HEK293T (cell line): ENCODE results near the gene OR11H6.
"Not testable (repeated sequence)": the region's sequence is repeated elsewhere in the genome, so short reads cannot be mapped to it uniquely, and the experiment has no call there.

Experiments
- CTCF ChIA-PET: fragments of 350-600 bp; formaldehyde crosslinking; extraction: SDS; loops from one replicate; lab custom pipeline; 2021; ENCODE audit warnings: antibody characterized with exemption, inconsistent platforms; lab: Yijun Ruan, JAX
- POLR2A ChIA-PET: fragments of 350-600 bp; formaldehyde crosslinking; extraction: SDS; loops from one replicate; lab custom pipeline; 2020; ENCODE audit warnings: antibody characterized with exemption, inconsistent platforms; lab: Yijun Ruan, JAX
- DNase-seq: peaks from one replicate; pipeline ENCODE4 v3.0.0; 2012; ENCODE audit warnings: mixed read lengths; ENCODE audit errors: extremely low spot score
- ARNT ChIP-seq: fragments of 450-650 bp; IDR thresholded peaks from 2 replicates; pipeline ENCODE4 v1.6.1; 2017; ENCODE audit warnings: mild to moderate bottlenecking
- BHLHE40 ChIP-seq: fragments of 450-650 bp; IDR thresholded peaks from 2 replicates; pipeline ENCODE4 v1.6.1; 2016; ENCODE audit warnings: mild to moderate bottlenecking, moderate library complexity, borderline replicate concordance
- CTBP1 ChIP-seq: fragments of 450-650 bp; IDR thresholded peaks from 2 replicates; pipeline ENCODE4 v1.6.1; 2016; ENCODE audit warnings: borderline replicate concordance
- ELF4 ChIP-seq: fragments of 450-650 bp; IDR thresholded peaks from 2 replicates; pipeline ENCODE4 v1.6.1; 2017; ENCODE audit warnings: antibody characterized with exemption
- FOXA1 ChIP-seq: fragments of 450-650 bp; IDR thresholded peaks from 2 replicates; pipeline ENCODE4 v1.6.1; 2016; ENCODE audit warnings: mild to moderate bottlenecking
- FOXK2 ChIP-seq: fragments of 450-650 bp; IDR thresholded peaks from 2 replicates; pipeline ENCODE4 v1.6.1; 2016; ENCODE audit warnings: mild to moderate bottlenecking
- FOXM1 ChIP-seq: fragments of 450-650 bp; IDR thresholded peaks from 2 replicates; pipeline ENCODE4 v1.6.1; 2017; ENCODE audit warnings: mild to moderate bottlenecking, borderline replicate concordance
- HDGF ChIP-seq: fragments of 450-650 bp; IDR thresholded peaks from 2 replicates; pipeline ENCODE4 v1.6.1; 2017; ENCODE audit warnings: antibody characterized with exemption, borderline replicate concordance
- L3MBTL2 ChIP-seq: fragments of 450-650 bp; conservative IDR thresholded peaks from 2 replicates; pipeline ENCODE4 v1.6.1; 2016; ENCODE audit warnings: mild to moderate bottlenecking
- LEF1 ChIP-seq: fragments of 450-650 bp; IDR thresholded peaks from 2 replicates; pipeline ENCODE4 v1.6.1; 2017; ENCODE audit warnings: mild to moderate bottlenecking, borderline replicate concordance
- NFRKB ChIP-seq: fragments of 450-650 bp; IDR thresholded peaks from 2 replicates; pipeline ENCODE4 v1.6.1; 2016; ENCODE audit warnings: mild to moderate bottlenecking, moderate library complexity
- SP1 ChIP-seq: fragments of 450-650 bp; IDR thresholded peaks from 2 replicates; pipeline ENCODE4 v1.6.1; 2017
- SUZ12 ChIP-seq: fragments of 450-650 bp; IDR thresholded peaks from 2 replicates; pipeline ENCODE4 v1.6.1; 2016; ENCODE audit warnings: mild to moderate bottlenecking
- TARDBP ChIP-seq: fragments of 450-650 bp; IDR thresholded peaks from 2 replicates; pipeline ENCODE4 v1.6.1; 2016
- ZNF384 ChIP-seq: fragments of 450-650 bp; IDR thresholded peaks from 2 replicates; pipeline ENCODE4 v1.6.1; 2016
- TF ChIP-seq, protein P1 (sequence below): fragments of 450-650 bp; IDR thresholded peaks from 2 replicates; pipeline ENCODE4 v1.6.1; 2016

OR11H6 gene, protein sequence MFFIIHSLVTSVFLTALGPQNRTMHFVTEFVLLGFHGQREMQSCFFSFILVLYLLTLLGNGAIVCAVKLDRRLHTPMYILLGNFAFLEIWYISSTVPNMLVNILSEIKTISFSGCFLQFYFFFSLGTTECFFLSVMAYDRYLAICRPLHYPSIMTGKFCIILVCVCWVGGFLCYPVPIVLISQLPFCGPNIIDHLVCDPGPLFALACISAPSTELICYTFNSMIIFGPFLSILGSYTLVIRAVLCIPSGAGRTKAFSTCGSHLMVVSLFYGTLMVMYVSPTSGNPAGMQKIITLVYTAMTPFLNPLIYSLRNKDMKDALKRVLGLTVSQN

DNA sequence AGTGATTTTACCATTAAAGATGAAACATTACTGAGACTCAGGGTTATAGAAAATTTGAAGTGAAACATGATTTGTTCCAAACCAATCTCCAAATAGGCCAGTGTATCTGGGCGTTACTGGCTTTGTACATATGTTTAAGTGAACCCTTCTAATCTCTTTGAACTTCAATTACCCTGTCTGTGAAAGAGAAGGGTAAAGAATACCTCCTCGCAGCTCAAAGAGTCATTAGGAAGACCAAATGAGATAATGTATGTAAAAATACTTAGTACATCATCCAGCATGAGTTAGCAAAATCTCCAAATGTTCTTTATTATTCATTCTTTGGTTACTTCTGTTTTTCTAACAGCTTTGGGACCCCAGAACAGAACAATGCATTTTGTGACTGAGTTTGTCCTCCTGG, at the start of gene OR11H6:
Gene OR11H6, plus strand, starts transcription at position 301 of the 400 bp plus-strand sequence. Its CDS starts 0 bp downstream, at position 301.
- TF ChIP-seq LEF1: no peak
- no peak for TF ChIP-seq FOXM1
- CTCF ChIA-PET: no interaction called here
- no peak for DNase-seq
- POLR2A ChIA-PET: no interaction called here

DNA sequence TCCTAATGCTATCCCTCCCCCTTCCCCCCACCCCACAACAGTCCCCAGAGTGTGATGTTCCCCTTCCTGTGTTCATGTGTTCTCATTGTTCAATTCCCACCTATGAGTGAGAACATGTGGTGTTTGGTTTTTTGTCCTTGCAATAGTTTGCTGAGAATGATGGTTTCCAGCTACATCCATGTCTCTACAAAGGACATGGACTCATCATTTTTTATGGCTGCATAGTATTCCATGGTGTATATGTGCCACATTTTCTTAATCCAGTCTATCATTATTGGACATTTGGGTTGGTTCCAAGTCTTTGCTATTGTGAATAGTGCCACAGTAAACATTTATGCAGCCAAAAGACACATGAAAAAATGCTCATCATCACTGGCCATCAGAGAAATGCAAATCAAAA, 49.3 kb upstream of the OR11H6 start:
- POLR2A ChIA-PET, DNase-seq, CTCF ChIA-PET: not testable (repeated sequence)

DNA sequence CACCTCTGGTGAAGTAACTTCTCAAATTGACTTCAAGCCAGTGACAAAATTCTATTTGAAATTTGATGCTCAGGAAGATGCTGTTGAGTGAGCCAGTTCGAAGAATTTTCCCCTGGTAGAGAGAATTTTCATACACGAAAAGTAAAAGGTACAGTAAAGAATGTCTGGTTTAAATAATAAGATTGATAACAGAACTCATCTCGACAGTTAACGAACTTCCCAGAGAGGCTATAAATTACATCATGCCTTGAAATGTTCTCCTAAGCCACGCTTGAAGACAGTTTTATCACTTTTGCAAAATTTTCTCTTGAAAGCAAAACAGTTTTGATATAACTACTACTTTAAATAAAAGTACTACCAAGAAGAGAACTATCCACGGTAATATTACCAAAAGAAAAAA, 47.2 kb upstream of the OR11H6 start:
- POLR2A ChIA-PET: no interaction called here
- TF ChIP-seq BHLHE40: no peak
- CTCF ChIA-PET: interaction anchor here (0.6 kb wide), 1 partner anchor 199 kb away, joined by 4 read pairs; no protein-coding TSS in a partner anchor
- DNase-seq: no peak

DNA sequence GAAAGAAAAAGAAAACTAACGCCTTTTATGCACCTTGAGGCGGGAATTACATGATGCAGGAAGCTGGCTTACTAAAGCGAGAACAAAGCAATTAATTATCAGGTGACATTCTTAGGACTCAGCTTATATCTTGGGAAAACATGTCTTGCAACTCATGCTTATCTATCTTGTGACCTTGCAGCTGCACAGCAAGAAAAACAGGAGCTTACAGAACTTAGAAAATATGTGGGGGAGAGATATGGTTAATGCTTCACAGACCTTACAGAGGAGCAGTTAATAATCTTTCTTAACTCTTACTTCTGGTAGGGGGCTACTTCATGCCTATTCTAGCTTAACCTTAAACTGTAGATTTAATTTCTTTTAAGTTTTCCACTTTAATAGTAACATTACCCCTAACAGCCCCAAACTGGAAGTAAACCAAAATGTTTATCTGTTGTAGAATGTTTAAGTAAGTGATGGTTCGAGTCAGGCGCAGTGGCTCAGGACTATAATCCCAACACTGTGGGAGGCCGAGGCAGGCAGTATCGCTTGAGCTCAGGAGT, 46.0 kb upstream of the OR11H6 start:
- ChIA-PET POLR2A (no interaction called here), CTCF (no interaction called here)
- TF ChIP-seq NFRKB (no peak), FOXK2 (no peak), ARNT (no peak), LEF1 (no peak), SP1 (no peak), BHLHE40 (no peak), SUZ12 (no peak), L3MBTL2 (no peak), FOXA1 (no peak), ELF4 (no peak), TARDBP (no peak), HDGF (no peak), FOXM1 (no peak), CTBP1 (no peak), ZNF384 (no peak)
- TF ChIP-seq, protein P1, sequence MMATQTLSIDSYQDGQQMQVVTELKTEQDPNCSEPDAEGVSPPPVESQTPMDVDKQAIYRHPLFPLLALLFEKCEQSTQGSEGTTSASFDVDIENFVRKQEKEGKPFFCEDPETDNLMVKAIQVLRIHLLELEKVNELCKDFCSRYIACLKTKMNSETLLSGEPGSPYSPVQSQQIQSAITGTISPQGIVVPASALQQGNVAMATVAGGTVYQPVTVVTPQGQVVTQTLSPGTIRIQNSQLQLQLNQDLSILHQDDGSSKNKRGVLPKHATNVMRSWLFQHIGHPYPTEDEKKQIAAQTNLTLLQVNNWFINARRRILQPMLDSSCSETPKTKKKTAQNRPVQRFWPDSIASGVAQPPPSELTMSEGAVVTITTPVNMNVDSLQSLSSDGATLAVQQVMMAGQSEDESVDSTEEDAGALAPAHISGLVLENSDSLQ: no peak
- no peak for DNase-seq

DNA sequence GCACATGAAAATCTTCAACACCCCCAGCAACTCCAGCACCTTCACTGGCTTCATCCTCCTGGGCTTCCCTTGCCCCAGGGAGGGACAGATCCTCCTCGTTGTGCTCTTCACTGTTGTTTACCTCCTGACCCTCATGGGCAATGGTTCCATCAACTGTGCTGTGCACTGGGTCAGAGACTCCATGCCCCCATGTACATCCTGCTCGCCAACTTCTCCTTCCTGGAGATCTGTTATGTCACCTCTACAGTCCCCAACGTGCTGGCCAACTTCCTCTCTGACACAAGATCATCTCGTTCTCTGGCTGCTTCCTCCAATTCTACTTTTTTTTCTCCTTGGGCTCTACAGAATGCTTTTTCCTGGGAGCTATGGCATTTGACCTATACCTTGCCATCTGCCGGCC, 44.3 kb upstream of the OR11H6 start:
- TF ChIP-seq, protein P1: no peak
- TF ChIP-seq LEF1 (no peak), L3MBTL2 (no peak), NFRKB (no peak), CTBP1 (no peak), SP1 (no peak), TARDBP (no peak), BHLHE40 (no peak), FOXM1 (no peak), FOXK2 (no peak), ZNF384 (no peak), HDGF (no peak), ELF4 (no peak), FOXA1 (no peak), SUZ12 (no peak), ARNT (no peak)
- POLR2A ChIA-PET: no interaction called here
- no peak for DNase-seq
- CTCF ChIA-PET: no interaction called here

DNA sequence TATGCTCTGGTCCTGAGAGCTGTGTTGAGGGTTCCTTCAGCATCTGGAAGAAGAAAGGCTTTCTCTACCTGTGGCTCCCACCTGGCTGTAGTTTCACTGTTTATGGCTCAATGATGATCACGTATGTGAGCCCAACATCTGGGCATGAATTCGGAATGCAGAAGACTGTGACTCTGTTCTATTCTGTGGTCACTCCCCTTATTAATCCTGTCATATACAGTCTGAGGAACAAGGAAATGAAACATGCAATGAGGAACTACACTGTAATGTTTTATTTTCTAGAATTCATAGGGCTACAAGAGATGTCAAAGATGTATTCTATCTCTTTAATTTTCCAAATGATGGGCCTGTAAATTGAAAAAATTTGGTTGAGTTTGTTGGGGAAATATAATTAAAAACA, 43.6 kb upstream of the OR11H6 start:
- ChIA-PET CTCF (no interaction called here), POLR2A (no interaction called here)
- TF ChIP-seq, protein P1: no peak
- no peak for TF ChIP-seq TARDBP

DNA sequence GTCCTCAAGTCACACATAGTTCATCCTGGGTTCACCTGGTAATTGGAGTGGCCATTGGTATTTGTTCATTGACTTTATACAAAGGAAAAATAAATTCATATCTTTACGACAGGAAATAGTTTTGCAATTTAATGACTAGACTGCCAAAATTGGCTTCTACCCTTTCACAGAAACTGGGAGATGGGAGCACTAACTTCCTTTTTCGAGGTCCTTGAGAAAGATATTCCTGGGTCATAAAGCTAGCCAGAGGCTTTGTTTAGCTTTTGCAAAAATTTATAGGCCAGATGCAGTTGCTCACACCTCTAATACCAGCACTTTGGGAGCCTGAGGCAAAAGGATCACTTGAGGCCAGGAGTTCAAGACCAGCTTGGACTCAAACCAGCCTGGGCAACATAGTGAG, 43.0 kb upstream of the OR11H6 start:
- no peak for TF ChIP-seq FOXK2
- no peak for TF ChIP-seq SUZ12
- no peak for TF ChIP-seq LEF1
- DNase-seq: no peak
- POLR2A ChIA-PET: no interaction called here
- CTCF ChIA-PET: no interaction called here

More for the DNA sequence above, 43.6 kb upstream of the OR11H6 start:
- no peak for DNase-seq
